GM06990 (cell line): Measurements from ENCODE around the gene FUBP1.

Experiments
- DNase-seq: peaks from one replicate; pipeline ENCODE4 v3.0.0-alpha.2; 2011; ENCODE audit not compliant: insufficient read length; ENCODE audit errors: extremely low read depth
- H3K27me3 ChIP-seq: replicated peaks from 2 replicates; pipeline ENCODE4 v1.6.0; 2011; ENCODE audit warnings: low read length; ENCODE audit not compliant: control insufficient read depth, insufficient read depth
- H3K36me3 ChIP-seq: 2 replicates; pipeline ENCODE4 v1.5.1; 2011; ENCODE audit warnings: low read length; ENCODE audit not compliant: control insufficient read depth, insufficient read depth
- H3K4me3 ChIP-seq: replicated peaks from 2 replicates; pipeline ENCODE4 v1.5.1; 2011; ENCODE audit warnings: low read depth, mild to moderate bottlenecking, control low read depth, low read length
- CTCF ChIP-seq: IDR thresholded peaks from 2 replicates; pipeline ENCODE4 v1.5.1; 2011; ENCODE audit warnings: low read length, control low read depth, mild to moderate bottlenecking, inconsistent platforms; ENCODE audit not compliant: insufficient read depth, poor library complexity, severe bottlenecking

The FUBP1 gene

GRCh38 chr1:77994117-77994705 lies 15.3 kb upstream of the FUBP1 start:
- Histone ChIP-seq H3K27me3 (no peaks in the 10 kb centered on the region), H3K4me3 (no peak overlapping the region), H3K36me3 (no peaks in the 10 kb centered on the region; the same call in 1 of the 2 replicates)
- no peak for DNase-seq
- TF ChIP-seq CTCF: no peak

GRCh38 chr1:77991638-77992037 lies 12.8 kb upstream of the FUBP1 start:
- H3K4me3 ChIP-seq: no peak overlapping the region
- TF ChIP-seq CTCF: no peak

GRCh38 chr1:77990629-77991204 lies 11.8 kb upstream of the FUBP1 start:
- no peak for TF ChIP-seq CTCF
- no peak for DNase-seq
- Histone ChIP-seq H3K4me3 (no peak overlapping the region), H3K36me3 (no peaks in the 10 kb centered on the region; the same call in 1 of the 2 replicates), H3K27me3 (no peaks in the 10 kb centered on the region)

More at GRCh38 chr1:77991638-77992037, 12.8 kb upstream of the FUBP1 start:
- Histone ChIP-seq H3K36me3 (no peaks in the 10 kb centered on the region; the same call in 1 of the 2 replicates), H3K27me3 (no peaks in the 10 kb centered on the region)
- no peak for DNase-seq

- Histone ChIP-seq H3K27me3 (no peaks in the 10 kb centered on the region), H3K4me3 (no peak overlapping the region), H3K36me3 (no peaks in the 10 kb centered on the region)
- TF ChIP-seq CTCF: no peak
- DNase-seq: no peak
Observed at GRCh38 chr1:77989744-77990143, 10.9 kb upstream of the FUBP1 start.

GRCh38 chr1:77987919-77988318 lies 9.0 kb upstream of the FUBP1 start:
- Histone ChIP-seq H3K27me3 (no peaks in the 10 kb centered on the region), H3K4me3 (no peak overlapping the region), H3K36me3 (no peaks in the 10 kb centered on the region)
- DNase-seq: no peak
- no peak for TF ChIP-seq CTCF
